ENCODE data around the gene ENTPD3. TPM values are rescaled to one million over a fixed set of nuclear protein-coding genes. Genes with fewer than 3 reads are reported as not detected.

The ENTPD3 gene
- total RNA-seq, 2 donors from 2014 or later, result 0.12 to 0.59 TPM

DNA sequence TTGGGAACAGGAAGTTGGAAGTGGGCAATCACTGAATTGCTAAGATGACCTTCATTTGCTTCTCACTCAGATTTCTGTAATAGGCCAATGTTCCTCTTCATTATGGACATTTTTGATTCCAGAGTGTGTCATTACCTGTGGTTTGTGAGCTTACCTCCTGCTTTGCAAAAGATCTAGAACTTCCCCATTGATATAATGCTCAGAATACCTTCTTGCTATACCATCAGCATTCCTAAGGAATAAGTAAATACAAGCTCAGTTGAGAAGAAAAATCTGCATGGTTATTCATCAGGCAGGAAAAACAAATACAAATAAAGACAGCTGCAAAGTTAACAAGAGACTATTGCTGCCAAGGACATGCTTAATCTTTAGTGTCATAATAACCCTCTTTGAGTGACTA, 64.6 kb downstream of the ENTPD3 start:
- Histone ChIP-seq H3K4me1 (peaks cover 0 to 34% of the 10 kb centered on the region in 2 donors), H3K9me3 (no peaks in the 10 kb centered on the region), H3K4me3 (no peak overlapping the region), H3K36me3 (no peaks in the 10 kb centered on the region), H3K27me3 (no peaks in the 10 kb centered on the region), H3K27ac (no peak overlapping the region)
- no peak for DNase-seq (ENCODE audit: low spot score)
- TF ChIP-seq, protein P1, sequence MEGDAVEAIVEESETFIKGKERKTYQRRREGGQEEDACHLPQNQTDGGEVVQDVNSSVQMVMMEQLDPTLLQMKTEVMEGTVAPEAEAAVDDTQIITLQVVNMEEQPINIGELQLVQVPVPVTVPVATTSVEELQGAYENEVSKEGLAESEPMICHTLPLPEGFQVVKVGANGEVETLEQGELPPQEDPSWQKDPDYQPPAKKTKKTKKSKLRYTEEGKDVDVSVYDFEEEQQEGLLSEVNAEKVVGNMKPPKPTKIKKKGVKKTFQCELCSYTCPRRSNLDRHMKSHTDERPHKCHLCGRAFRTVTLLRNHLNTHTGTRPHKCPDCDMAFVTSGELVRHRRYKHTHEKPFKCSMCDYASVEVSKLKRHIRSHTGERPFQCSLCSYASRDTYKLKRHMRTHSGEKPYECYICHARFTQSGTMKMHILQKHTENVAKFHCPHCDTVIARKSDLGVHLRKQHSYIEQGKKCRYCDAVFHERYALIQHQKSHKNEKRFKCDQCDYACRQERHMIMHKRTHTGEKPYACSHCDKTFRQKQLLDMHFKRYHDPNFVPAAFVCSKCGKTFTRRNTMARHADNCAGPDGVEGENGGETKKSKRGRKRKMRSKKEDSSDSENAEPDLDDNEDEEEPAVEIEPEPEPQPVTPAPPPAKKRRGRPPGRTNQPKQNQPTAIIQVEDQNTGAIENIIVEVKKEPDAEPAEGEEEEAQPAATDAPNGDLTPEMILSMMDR (IDR thresholded peaks at IDR 0.05), result no peak

DNA sequence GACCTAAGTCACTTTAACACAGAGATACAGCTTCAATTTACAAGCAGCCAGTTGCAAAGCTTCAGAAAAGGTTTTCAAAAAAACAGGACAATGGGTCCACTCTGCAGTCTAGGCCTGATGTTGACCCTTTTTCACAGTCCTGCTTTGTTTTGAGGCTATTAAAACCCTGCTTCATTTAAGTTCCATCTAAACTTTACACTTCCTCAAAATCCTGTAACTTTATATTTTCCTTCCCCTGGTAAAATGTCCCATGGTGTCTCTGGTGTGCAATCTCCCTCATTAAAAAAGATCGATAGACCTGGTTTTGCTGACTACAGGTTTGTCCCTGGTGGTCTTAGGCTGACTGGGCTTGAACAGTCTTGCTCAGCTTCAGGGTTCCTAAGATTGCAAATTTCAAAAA, 65.1 kb downstream of the ENTPD3 start:
- TF ChIP-seq, protein P1 (IDR thresholded peaks at IDR 0.05), result no peak
- no peaks in the 10 kb centered on the region for H3K27me3 ChIP-seq
- peak overlapping the region; percentile 96 to 98 for H3K27ac ChIP-seq
- no peak for DNase-seq (ENCODE audit: low spot score)
- no peaks in the 10 kb centered on the region for H3K36me3 ChIP-seq
- peaks cover 0 to 35% of the 10 kb centered on the region in 2 donors for H3K4me1 ChIP-seq
- H3K4me3 ChIP-seq, result no peak overlapping the region
- no peaks in the 10 kb centered on the region for H3K9me3 ChIP-seq

DNA sequence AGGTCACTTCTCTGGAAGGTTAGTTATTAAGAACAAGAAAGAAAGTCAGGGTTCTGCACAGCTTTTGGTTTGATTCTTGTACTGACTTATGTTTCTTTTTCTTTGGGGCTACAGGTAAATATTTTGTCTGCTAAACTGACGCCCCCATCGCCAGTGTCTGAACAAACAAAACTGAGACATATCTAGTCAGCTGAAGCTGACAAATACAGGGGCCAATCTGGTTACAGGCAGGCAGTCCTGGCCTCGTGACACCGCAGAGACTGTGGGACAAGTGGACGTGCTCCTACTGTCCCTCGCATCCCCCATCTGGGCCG, 65.5 kb downstream of the ENTPD3 start:
- TF ChIP-seq, protein P1 (IDR thresholded peaks at IDR 0.05), result no peak

DNA sequence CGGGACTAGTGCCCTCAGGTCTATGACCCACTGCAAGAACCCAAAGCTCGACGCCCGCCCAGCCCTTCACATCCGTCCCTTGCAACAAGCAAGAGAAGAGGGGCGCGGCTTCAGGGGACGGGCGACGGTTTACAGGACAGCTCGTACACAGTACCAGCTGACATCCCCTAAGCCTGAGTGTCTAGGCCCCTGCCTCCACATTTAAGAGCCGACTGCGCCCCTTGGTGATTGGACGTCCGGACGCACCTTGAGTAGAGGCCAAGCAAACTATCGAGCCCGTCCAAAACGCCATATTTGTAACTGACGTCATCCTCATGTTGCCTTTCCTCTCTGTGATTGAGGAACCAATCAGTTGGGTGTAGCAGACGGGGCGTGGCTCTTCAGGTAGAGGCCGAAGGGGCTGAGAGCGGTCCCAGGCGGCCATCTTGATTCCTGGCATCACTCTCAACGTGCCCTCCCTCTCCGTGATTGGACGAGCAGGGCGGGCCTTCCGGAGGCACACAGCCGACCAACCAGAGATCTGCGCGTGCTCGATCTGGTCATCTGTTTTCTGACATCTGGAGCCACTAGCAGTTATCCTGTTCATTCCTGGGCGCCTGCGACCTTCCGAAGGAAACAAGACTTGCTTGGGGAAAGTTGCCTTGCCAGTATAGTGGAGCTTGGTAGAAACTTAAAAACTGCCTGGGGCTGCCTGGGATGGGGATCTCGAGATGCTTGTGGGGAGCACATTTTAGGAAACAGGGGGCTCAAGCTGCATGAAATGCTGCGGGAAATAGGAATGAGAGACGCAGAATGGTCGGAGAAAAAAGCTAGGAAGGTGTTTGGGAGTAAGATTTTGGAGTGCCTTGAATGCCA, 66.1 kb downstream of the ENTPD3 start:
- Histone ChIP-seq H3K4me3 (peak overlapping the region; percentile 66 to 75), H3K27ac (peak overlapping the region; percentile 96 to 98), H3K36me3 (no peaks in the 10 kb centered on the region), H3K4me1 (peaks cover 0 to 40% of the 10 kb centered on the region in 2 donors), H3K27me3 (no peaks in the 10 kb centered on the region), H3K9me3 (no peaks in the 10 kb centered on the region)
- DNase-seq (ENCODE audit: low spot score), result peak; percentile 99
- TF ChIP-seq, protein P1 (IDR thresholded peaks at IDR 0.05), result no peak

More for the DNA sequence above, 65.5 kb downstream of the ENTPD3 start:
- Histone ChIP-seq H3K36me3 (no peaks in the 10 kb centered on the region), H3K4me1 (peaks cover 0 to 35% of the 10 kb centered on the region in 2 donors), H3K27me3 (no peaks in the 10 kb centered on the region), H3K9me3 (no peaks in the 10 kb centered on the region), H3K4me3 (peak overlapping the region; percentile 66 to 75), H3K27ac (peak overlapping the region; percentile 96 to 98)
- no peak for DNase-seq (ENCODE audit: low spot score)

DNA sequence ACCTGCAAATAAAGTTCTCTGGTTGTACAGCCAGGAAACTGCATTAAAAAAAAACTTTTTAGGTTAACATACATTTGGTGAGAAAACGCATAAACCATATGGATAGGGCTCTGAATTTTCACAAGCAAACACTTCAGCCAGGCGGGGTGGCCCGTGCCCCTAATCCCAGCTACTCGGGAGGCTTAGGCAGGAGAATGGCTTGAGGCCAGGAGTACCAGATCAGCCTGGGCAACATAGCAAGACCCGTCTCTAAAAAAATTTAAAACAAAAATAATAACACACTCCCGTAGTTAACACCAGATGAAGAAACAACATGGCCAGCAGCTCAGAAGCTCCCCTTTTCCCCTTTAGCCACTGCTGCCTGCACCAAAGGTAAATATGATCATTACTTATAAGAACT, 66.9 kb downstream of the ENTPD3 start:
- no peak for DNase-seq (ENCODE audit: low spot score)
- TF ChIP-seq, protein P1 (IDR thresholded peaks at IDR 0.05), result no peak
- peak overlapping the region; percentile 96 to 98 for H3K27ac ChIP-seq
- H3K27me3 ChIP-seq, result no peaks in the 10 kb centered on the region
- H3K36me3 ChIP-seq, result peaks cover 7% of the 10 kb centered on the region
- peaks cover 0 to 48% of the 10 kb centered on the region in 2 donors for H3K4me1 ChIP-seq
- peak overlapping the region in 1 of 2 donors; percentile 75 for H3K4me3 ChIP-seq
- H3K9me3 ChIP-seq, result no peaks in the 10 kb centered on the region
